ENCODE data around the gene C2orf69. TPM values are rescaled to one million over a fixed set of nuclear protein-coding genes. Genes with fewer than 3 reads are reported as not detected.

Gene C2orf69
- total RNA-seq, 4 donors from 2014 or later, result 11.5 to 15.4 (median 12.5) TPM

DNA sequence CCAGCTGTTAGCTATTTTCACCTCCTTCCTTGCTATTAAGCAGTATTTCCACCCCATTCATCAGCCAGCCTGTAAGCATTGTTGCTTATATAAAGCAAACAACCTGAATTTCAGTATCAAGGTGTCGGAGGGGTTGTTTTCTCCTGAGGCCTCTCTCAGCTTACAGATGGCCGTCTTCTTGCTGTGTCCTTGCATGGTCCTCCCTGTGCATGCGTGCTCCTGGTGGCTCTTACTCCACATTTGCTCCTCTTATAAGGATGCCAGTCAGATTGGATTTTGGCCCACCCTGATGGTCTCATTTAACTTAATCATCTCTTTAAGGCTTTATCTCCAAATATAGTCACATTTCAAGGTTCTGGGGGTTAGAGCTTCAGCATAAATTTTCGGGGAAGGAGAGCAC is 46.9 kb downstream of the C2orf69 start:
- no peak for DNase-seq (ENCODE audit: low spot score)
- ATAC-seq (ENCODE audit: low FRiP score), result no peak
- TF ChIP-seq, protein P1, sequence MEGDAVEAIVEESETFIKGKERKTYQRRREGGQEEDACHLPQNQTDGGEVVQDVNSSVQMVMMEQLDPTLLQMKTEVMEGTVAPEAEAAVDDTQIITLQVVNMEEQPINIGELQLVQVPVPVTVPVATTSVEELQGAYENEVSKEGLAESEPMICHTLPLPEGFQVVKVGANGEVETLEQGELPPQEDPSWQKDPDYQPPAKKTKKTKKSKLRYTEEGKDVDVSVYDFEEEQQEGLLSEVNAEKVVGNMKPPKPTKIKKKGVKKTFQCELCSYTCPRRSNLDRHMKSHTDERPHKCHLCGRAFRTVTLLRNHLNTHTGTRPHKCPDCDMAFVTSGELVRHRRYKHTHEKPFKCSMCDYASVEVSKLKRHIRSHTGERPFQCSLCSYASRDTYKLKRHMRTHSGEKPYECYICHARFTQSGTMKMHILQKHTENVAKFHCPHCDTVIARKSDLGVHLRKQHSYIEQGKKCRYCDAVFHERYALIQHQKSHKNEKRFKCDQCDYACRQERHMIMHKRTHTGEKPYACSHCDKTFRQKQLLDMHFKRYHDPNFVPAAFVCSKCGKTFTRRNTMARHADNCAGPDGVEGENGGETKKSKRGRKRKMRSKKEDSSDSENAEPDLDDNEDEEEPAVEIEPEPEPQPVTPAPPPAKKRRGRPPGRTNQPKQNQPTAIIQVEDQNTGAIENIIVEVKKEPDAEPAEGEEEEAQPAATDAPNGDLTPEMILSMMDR (IDR thresholded peaks at IDR 0.05), result no peak

DNA sequence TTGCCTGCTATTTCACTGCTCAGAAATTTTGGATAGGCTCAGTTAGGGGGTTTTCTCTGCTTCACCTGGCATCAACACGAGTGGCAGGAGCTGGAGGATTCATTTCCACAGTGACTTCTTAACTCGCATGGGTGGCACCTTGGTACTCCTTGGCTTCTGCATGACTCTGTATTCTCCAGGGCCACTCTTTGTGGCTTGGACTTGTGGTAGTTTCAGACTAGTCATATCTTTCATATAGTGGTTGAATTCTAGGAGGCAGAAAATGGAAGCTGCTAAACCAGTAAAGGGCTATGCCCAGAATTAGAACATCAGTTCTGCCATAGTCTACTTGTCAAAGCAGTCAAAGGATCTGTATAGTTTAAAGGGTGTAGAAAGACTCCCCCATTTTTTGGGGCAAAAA is 51.1 kb downstream of the C2orf69 start:
- TF ChIP-seq, protein P1 (IDR thresholded peaks at IDR 0.05), result no peak
- no peak for DNase-seq (ENCODE audit: low spot score)
- ATAC-seq (ENCODE audit: low FRiP score), result no peak

DNA sequence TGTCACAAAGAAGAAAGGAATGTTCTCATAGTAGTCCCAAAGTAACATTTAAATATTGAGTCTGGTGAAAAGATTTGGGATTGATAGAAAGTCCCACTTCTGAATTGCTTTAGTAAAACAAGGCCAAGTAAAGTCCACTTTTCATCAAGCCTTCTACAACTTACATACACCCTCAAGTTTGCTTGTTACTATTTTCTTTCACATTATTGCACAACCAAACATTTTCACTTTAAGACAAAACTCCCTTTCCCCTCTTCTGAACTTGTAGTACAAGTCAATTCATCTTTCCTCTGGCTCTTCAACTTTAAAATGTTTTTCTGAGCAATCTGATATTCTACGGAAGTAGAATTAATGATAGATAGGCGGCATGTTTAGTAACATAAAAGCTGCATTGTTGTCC is 55.3 kb downstream of the C2orf69 start:
- TF ChIP-seq, protein P1 (IDR thresholded peaks at IDR 0.05), result no peak
- no peak for ATAC-seq (ENCODE audit: low FRiP score)
- DNase-seq (ENCODE audit: low spot score), result no peak

DNA sequence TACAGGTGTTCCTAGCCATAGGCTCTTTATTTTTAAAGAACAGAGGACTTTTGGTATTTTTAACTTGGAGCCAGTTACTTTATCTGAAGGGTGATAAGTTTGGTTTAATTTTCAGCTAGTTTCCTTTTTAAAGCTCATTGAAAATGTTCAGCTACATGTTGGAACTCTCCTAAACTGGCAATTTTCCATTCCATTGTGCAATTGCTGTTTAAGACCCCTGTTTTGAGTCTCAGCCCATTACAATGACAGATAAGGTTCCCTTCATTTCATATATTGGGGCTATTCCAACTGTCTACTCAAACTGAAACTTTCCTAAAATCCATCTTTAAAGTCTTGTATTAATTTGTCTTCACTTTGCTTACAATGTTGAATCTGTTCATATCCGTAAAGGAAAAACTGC is 55.9 kb downstream of the C2orf69 start:
- TF ChIP-seq, protein P1 (IDR thresholded peaks at IDR 0.05), result no peak
- ATAC-seq (ENCODE audit: low FRiP score) (no peak), DNase-seq (ENCODE audit: low spot score) (no peak)

DNA sequence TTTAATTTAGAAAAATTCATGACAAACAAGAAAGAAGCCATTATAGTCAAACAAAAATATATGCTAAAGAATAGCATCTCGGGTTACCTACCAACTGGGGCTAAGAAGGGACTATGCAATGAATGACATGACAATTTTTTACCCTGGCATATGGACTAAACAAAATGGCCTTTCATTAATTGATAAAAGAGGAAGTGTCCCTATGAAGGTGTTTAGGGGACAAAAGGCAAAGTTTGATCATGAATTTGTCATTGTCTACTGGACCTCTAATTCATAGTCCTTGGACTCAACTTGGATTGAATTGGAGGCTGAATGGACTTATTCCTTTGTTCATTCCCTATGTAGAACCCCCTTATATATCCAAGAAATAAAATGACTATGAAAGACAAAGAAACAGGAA is 57.0 kb downstream of the C2orf69 start:
- no peak for DNase-seq (ENCODE audit: low spot score)
- TF ChIP-seq, protein P1 (IDR thresholded peaks at IDR 0.05), result no peak
- no peak for ATAC-seq (ENCODE audit: low FRiP score)

DNA sequence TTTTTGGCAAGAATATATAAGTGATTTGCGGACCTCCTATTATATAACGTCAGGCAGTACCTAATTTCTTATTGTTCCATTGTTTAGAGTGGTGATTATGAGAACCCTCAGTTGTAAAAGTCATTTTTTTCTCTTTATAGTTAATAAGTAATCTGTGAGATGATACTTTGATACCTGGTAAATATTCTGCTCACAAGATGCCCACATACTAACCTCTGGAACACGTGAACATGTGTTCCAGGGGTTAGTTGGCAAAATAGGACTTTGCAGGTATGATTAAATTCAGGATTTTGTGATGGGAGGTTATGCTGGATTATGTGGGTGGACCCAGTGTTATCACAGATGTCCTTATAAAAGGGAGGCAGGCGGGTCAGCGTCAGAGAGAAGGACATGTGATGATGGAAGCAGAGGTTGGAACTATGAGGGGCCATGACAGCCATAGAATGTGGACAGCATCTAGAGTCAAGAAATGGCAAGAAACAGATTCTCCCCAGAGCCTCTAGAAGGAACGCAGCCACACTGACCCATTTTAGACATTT is 61.1 kb downstream of the C2orf69 start:
- TF ChIP-seq, protein P1 (IDR thresholded peaks at IDR 0.05), result no peak
- DNase-seq (ENCODE audit: low spot score), result no peak
- no peak for ATAC-seq (ENCODE audit: low FRiP score)

DNA sequence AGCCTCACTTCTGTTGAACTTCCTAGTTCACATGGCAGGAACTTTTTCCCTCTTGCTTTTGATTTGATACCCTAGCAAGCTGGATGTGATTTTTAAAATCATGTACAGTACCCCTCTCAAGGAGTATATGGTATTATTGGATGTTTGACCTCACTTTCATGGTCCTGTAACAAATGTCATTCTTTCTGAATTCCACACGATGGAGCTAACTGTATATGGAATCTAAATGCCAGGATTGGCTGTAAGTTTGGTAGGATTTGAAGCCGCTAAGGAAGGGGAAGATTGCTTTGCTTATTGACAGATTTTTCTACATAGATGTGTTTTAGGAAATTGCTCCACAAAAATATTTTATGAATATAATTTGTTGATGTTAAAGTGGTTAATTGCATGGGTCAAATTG is 62.6 kb downstream of the C2orf69 start:
- TF ChIP-seq, protein P1 (IDR thresholded peaks at IDR 0.05), result no peak
- DNase-seq (ENCODE audit: low spot score) (no peak), ATAC-seq (ENCODE audit: low FRiP score) (no peak)

Measured in omental fat pad (tissue), 4 donors.